ENCODE data around the gene CAMSAP2. TPM values are rescaled to one million over a fixed set of nuclear protein-coding genes. Genes with fewer than 3 reads are reported as not detected.
"Not testable (repeated sequence)": the region's sequence is repeated elsewhere in the genome, so short reads cannot be mapped to it uniquely, and the experiment has no call there.

Gene CAMSAP2
- total RNA-seq, 1 experiment from 2014 or later = 22.3 TPM

- no peak for DNase-seq (ENCODE audit: low read depth)
Observed at GRCh38 chr1:200780545-200781369, 42.1 kb downstream of the CAMSAP2 start.

- no peak for DNase-seq (ENCODE audit: low read depth)
Observed at GRCh38 chr1:200783926-200784325, 45.2 kb downstream of the CAMSAP2 start.

GRCh38 chr1:200784576-200784975 is 45.9 kb downstream of the CAMSAP2 start:
- no peak for DNase-seq (ENCODE audit: low read depth)

- DNase-seq (ENCODE audit: low read depth) = no peak
Observed at GRCh38 chr1:200786788-200787187, 48.1 kb downstream of the CAMSAP2 start.

- no peak for DNase-seq (ENCODE audit: low read depth)
Observed at GRCh38 chr1:200787896-200788387, 49.2 kb downstream of the CAMSAP2 start.

- not testable (repeated sequence) for DNase-seq (ENCODE audit: low read depth)
Observed at GRCh38 chr1:200791012-200791411, 52.3 kb downstream of the CAMSAP2 start.

- DNase-seq (ENCODE audit: low read depth) = no peak
Observed at GRCh38 chr1:200793677-200794076, 55.0 kb downstream of the CAMSAP2 start.

GRCh38 chr1:200794506-200795065 is 55.9 kb downstream of the CAMSAP2 start:
- no peak for DNase-seq (ENCODE audit: low read depth)

GRCh38 chr1:200795156-200795555 is 56.5 kb downstream of the CAMSAP2 start:
- peak; percentile 2 for DNase-seq (ENCODE audit: low read depth)

- no peak for DNase-seq (ENCODE audit: low read depth)
Observed at GRCh38 chr1:200802042-200802441, 63.3 kb downstream of the CAMSAP2 start.

- DNase-seq (ENCODE audit: low read depth) = peak; percentile 73
Observed at GRCh38 chr1:200802865-200803512, 64.3 kb downstream of the CAMSAP2 start.

GRCh38 chr1:200805719-200806118 is 67.0 kb downstream of the CAMSAP2 start:
- DNase-seq (ENCODE audit: low read depth) = no peak

- DNase-seq (ENCODE audit: low read depth) = no peak
Observed at GRCh38 chr1:200808846-200809245, 70.2 kb downstream of the CAMSAP2 start.

- DNase-seq (ENCODE audit: low read depth) = no peak
Observed at GRCh38 chr1:200811704-200812103, 73.0 kb downstream of the CAMSAP2 start.

GRCh38 chr1:200816624-200817224 is 78.0 kb downstream of the CAMSAP2 start:
- not testable (repeated sequence) for DNase-seq (ENCODE audit: low read depth)

GRCh38 chr1:200818248-200818647 is 79.6 kb downstream of the CAMSAP2 start:
- no peak for DNase-seq (ENCODE audit: low read depth)

- DNase-seq (ENCODE audit: low read depth) = no peak
Observed at GRCh38 chr1:200819726-200820125, 81.0 kb downstream of the CAMSAP2 start.

- no peak for DNase-seq (ENCODE audit: low read depth)
Observed at GRCh38 chr1:200831091-200831490, 92.4 kb downstream of the CAMSAP2 start.

GRCh38 chr1:200834383-200834782 is 95.7 kb downstream of the CAMSAP2 start:
- no peak for DNase-seq (ENCODE audit: low read depth)

GRCh38 chr1:200836213-200836612 is 97.5 kb downstream of the CAMSAP2 start:
- DNase-seq (ENCODE audit: low read depth) = no peak

GRCh38 chr1:200837931-200838571 is 99.4 kb downstream of the CAMSAP2 start:
- DNase-seq (ENCODE audit: low read depth) = peak; percentile 17

Measured in RPMI7951 (cell line).